ENCODE data around the gene PSEN1. TPM values are rescaled to one million over a fixed set of nuclear protein-coding genes. Genes with fewer than 3 reads are reported as not detected.

Gene PSEN1
- total RNA-seq, 1 donor from 2014 or later, result 63.9 TPM

GRCh38 chr14:73258076-73258475 is 121.8 kb downstream of the PSEN1 start:
- ATAC-seq, result no peak
- H3K27ac ChIP-seq, result no peak overlapping the region

GRCh38 chr14:73258845-73259611 is 122.7 kb downstream of the PSEN1 start:
- no peak for TF ChIP-seq CTCF (IDR thresholded peaks at IDR 0.05)
- Histone ChIP-seq H3K4me3 (no peak overlapping the region), H3K36me3 (no peaks in the 10 kb centered on the region), H3K4me1 (no peaks in the 10 kb centered on the region), H3K27ac (no peak overlapping the region), H3K27me3 (no peaks in the 10 kb centered on the region), H3K9me3 (no peaks in the 10 kb centered on the region)
- ATAC-seq, result no peak
- DNase-seq, result no peak
- intact Hi-C loops (cut with DNase I), result no loop called here

More at GRCh38 chr14:73258076-73258475, 121.8 kb downstream of the PSEN1 start:
- no peaks in the 10 kb centered on the region for H3K36me3 ChIP-seq
- no peak overlapping the region for H3K4me3 ChIP-seq
- H3K4me1 ChIP-seq, result no peaks in the 10 kb centered on the region
- no peak for TF ChIP-seq CTCF (IDR thresholded peaks at IDR 0.05)
- intact Hi-C loops (cut with DNase I), result no loop called here
- H3K9me3 ChIP-seq, result no peaks in the 10 kb centered on the region
- DNase-seq, result no peak
- no peaks in the 10 kb centered on the region for H3K27me3 ChIP-seq

GRCh38 chr14:73259837-73260236 is 123.5 kb downstream of the PSEN1 start:
- DNase-seq (no peak), ATAC-seq (no peak)
- no peak overlapping the region for H3K27ac ChIP-seq
- no peaks in the 10 kb centered on the region for H3K27me3 ChIP-seq
- H3K4me1 ChIP-seq, result no peaks in the 10 kb centered on the region
- H3K36me3 ChIP-seq, result no peaks in the 10 kb centered on the region
- H3K9me3 ChIP-seq, result no peaks in the 10 kb centered on the region
- no peak overlapping the region for H3K4me3 ChIP-seq
- TF ChIP-seq CTCF (IDR thresholded peaks at IDR 0.05), result no peak
- intact Hi-C loops (cut with DNase I), result no loop called here

GRCh38 chr14:73260574-73260973 is 124.3 kb downstream of the PSEN1 start:
- H3K27me3 ChIP-seq, result no peaks in the 10 kb centered on the region
- no peak for ATAC-seq
- no peak overlapping the region for H3K4me3 ChIP-seq
- no peaks in the 10 kb centered on the region for H3K4me1 ChIP-seq
- TF ChIP-seq CTCF (IDR thresholded peaks at IDR 0.05), result no peak
- no peaks in the 10 kb centered on the region for H3K36me3 ChIP-seq
- H3K9me3 ChIP-seq, result no peaks in the 10 kb centered on the region
- DNase-seq, result no peak
- H3K27ac ChIP-seq, result no peak overlapping the region
- intact Hi-C loops (cut with DNase I), result no loop called here

- ATAC-seq (no peak), DNase-seq (no peak)
- no peaks in the 10 kb centered on the region for H3K4me1 ChIP-seq
- TF ChIP-seq CTCF (IDR thresholded peaks at IDR 0.05), result no peak
- no peaks in the 10 kb centered on the region for H3K9me3 ChIP-seq
- no peak overlapping the region for H3K4me3 ChIP-seq
- intact Hi-C loops (cut with DNase I), result no loop called here
- no peaks in the 10 kb centered on the region for H3K36me3 ChIP-seq
- H3K27ac ChIP-seq, result no peak overlapping the region
- no peaks in the 10 kb centered on the region for H3K27me3 ChIP-seq
Observed at GRCh38 chr14:73261075-73261474, 124.8 kb downstream of the PSEN1 start.

All from upper lobe of right lung (tissue), 1 donor.